Activated naive CD4-positive, alpha-beta T cell treated with anti-CD3 and anti-CD28 coated beads for 36 hours (primary cell): ENCODE data around the gene ZBTB20. TPM values are rescaled to one million over a fixed set of nuclear protein-coding genes. Genes with fewer than 3 reads are reported as not detected.
A peak's percentile ranks its signal among the peaks of the same experiment; 100 is the strongest.

Source experiments
- CTCF ChIA-PET: fragments of 350-600 bp; sonication (Branson Sonifier 250); formaldehyde crosslinking; loops from one replicate; lab custom pipeline; 2021; ENCODE audit warnings: antibody characterized with exemption; lab: Charles Lee
- DNase-seq: peaks from one replicate; pipeline ENCODE4 v3.0.0-alpha.2; 2020
- H3K27ac Mint-ChIP-seq: one replicate; pipeline ENCODE4 v1.8.0; 2021; ENCODE audit warnings: mild to moderate bottlenecking, mixed read lengths
- H3K27me3 Mint-ChIP-seq: one replicate; pipeline ENCODE4 v1.8.0; 2021; ENCODE audit warnings: low read depth, mixed read lengths
- H3K36me3 Mint-ChIP-seq: one replicate; pipeline ENCODE4 v1.8.0; 2021; ENCODE audit warnings: low read depth, mixed read lengths
- H3K4me1 Mint-ChIP-seq: one replicate; pipeline ENCODE4 v1.8.0; 2021; ENCODE audit warnings: low read depth, mixed read lengths
- H3K4me3 Mint-ChIP-seq: one replicate; pipeline ENCODE4 v1.8.0; 2021; ENCODE audit warnings: mild to moderate bottlenecking, moderate library complexity, mixed read lengths
- H3K9me3 Mint-ChIP-seq: one replicate; pipeline ENCODE4 v1.8.0; 2021; ENCODE audit warnings: mixed read lengths
- intact Hi-C: fragments of 100-400 bp; cut with micrococcal nuclease; formaldehyde crosslinking; loops from one replicate; pipeline ENCODE4 v1.15.1; 2023
- total RNA-seq, 2 experiments: library from RNA; stranded (reverse); gene quantifications; one replicate each; pipeline ENCODE4 v1.2.3, GENCODE V29; 2021

ZBTB20 gene
- total RNA-seq, 2 experiments from 2014 or later, result 4.5 to 4.7 TPM

- DNase-seq, result no peak
- Mint-ChIP-seq H3K27ac (no peak overlapping the region), H3K4me1 (peaks cover 15% of the 10 kb centered on the region), H3K36me3 (no peaks in the 10 kb centered on the region), H3K9me3 (no peaks in the 10 kb centered on the region), H3K27me3 (no peaks in the 10 kb centered on the region), H3K4me3 (no peak overlapping the region)
- intact Hi-C loops, result no loop called here
- CTCF ChIA-PET, result no interaction called here
Measured at GRCh38 chr3:114646526-114646925, 500.6 kb downstream of the ZBTB20 start.

- DNase-seq, result no peak
- no peaks in the 10 kb centered on the region for H3K36me3 Mint-ChIP-seq
- H3K4me1 Mint-ChIP-seq, result peaks cover 7% of the 10 kb centered on the region
- no peaks in the 10 kb centered on the region for H3K27me3 Mint-ChIP-seq
- no peak overlapping the region for H3K4me3 Mint-ChIP-seq
- no peak overlapping the region for H3K27ac Mint-ChIP-seq
- CTCF ChIA-PET, result no interaction called here
- intact Hi-C loops, result no loop called here
- H3K9me3 Mint-ChIP-seq, result no peaks in the 10 kb centered on the region
Measured at GRCh38 chr3:114645392-114645791, 501.7 kb downstream of the ZBTB20 start.

GRCh38 chr3:114644367-114644766, 502.7 kb downstream of the ZBTB20 start:
- Mint-ChIP-seq H3K27me3 (no peaks in the 10 kb centered on the region), H3K4me3 (no peak overlapping the region), H3K27ac (no peak overlapping the region), H3K9me3 (peaks cover 2% of the 10 kb centered on the region), H3K4me1 (peaks cover 3% of the 10 kb centered on the region), H3K36me3 (peaks cover 4% of the 10 kb centered on the region)
- CTCF ChIA-PET, result no interaction called here
- DNase-seq, result no peak
- intact Hi-C loops, result no loop called here

- no peak for DNase-seq
- intact Hi-C loops, result no loop called here
- Mint-ChIP-seq H3K4me3 (no peak overlapping the region), H3K9me3 (peaks cover 5% of the 10 kb centered on the region), H3K27me3 (no peaks in the 10 kb centered on the region), H3K4me1 (no peaks in the 10 kb centered on the region), H3K36me3 (peaks cover 8% of the 10 kb centered on the region), H3K27ac (no peak overlapping the region)
- CTCF ChIA-PET, result no interaction called here
Measured at GRCh38 chr3:114642951-114643741, 503.9 kb downstream of the ZBTB20 start.

GRCh38 chr3:114640126-114640525, 507.0 kb downstream of the ZBTB20 start:
- no peak for DNase-seq
- Mint-ChIP-seq H3K27me3 (no peaks in the 10 kb centered on the region), H3K36me3 (peaks cover 23% of the 10 kb centered on the region), H3K27ac (no peak overlapping the region), H3K4me3 (no peak overlapping the region), H3K4me1 (no peaks in the 10 kb centered on the region), H3K9me3 (peaks cover 27% of the 10 kb centered on the region)
- intact Hi-C loops, result no loop called here
- CTCF ChIA-PET, result no interaction called here

GRCh38 chr3:114639171-114639570, 507.9 kb downstream of the ZBTB20 start:
- Mint-ChIP-seq H3K4me3 (no peak overlapping the region), H3K27me3 (no peaks in the 10 kb centered on the region), H3K9me3 (peaks cover 27% of the 10 kb centered on the region), H3K4me1 (no peaks in the 10 kb centered on the region), H3K27ac (no peak overlapping the region), H3K36me3 (peaks cover 26% of the 10 kb centered on the region)
- no peak for DNase-seq
- CTCF ChIA-PET, result interaction anchor here (0.6 kb wide), 1 partner anchor 36 kb away, joined by 3 read pairs; no protein-coding TSS in a partner anchor
- intact Hi-C loops, result no loop called here

- Mint-ChIP-seq H3K27ac (no peak overlapping the region), H3K9me3 (peaks cover 27% of the 10 kb centered on the region), H3K4me3 (no peak overlapping the region), H3K4me1 (peaks cover 17% of the 10 kb centered on the region), H3K36me3 (peaks cover 27% of the 10 kb centered on the region), H3K27me3 (no peaks in the 10 kb centered on the region)
- intact Hi-C loops, result no loop called here
- CTCF ChIA-PET, result no interaction called here
- no peak for DNase-seq
Measured at GRCh38 chr3:114635878-114636277, 511.2 kb downstream of the ZBTB20 start.

GRCh38 chr3:114634635-114635034, 512.5 kb downstream of the ZBTB20 start:
- intact Hi-C loops, result no loop called here
- no peak for DNase-seq
- H3K4me1 Mint-ChIP-seq, result peaks cover 17% of the 10 kb centered on the region
- no peaks in the 10 kb centered on the region for H3K27me3 Mint-ChIP-seq
- peaks cover 26% of the 10 kb centered on the region for H3K9me3 Mint-ChIP-seq
- no peak overlapping the region for H3K4me3 Mint-ChIP-seq
- CTCF ChIA-PET, result interaction anchor here (0.8 kb wide), 1 partner anchor 200 kb away, joined by 3 read pairs; no protein-coding TSS in a partner anchor
- H3K36me3 Mint-ChIP-seq, result peaks cover 22% of the 10 kb centered on the region
- H3K27ac Mint-ChIP-seq, result no peak overlapping the region

GRCh38 chr3:114632757-114633424, 514.2 kb downstream of the ZBTB20 start:
- H3K27me3 Mint-ChIP-seq, result no peaks in the 10 kb centered on the region
- intact Hi-C loops, result loop anchor here (1.0 to 2.0 kb wide), 5 partner anchors 42 to 215 kb away; no protein-coding TSS in a partner anchor
- CTCF ChIA-PET, result no interaction called here
- peaks cover 17% of the 10 kb centered on the region for H3K4me1 Mint-ChIP-seq
- peak; percentile 60 for DNase-seq
- H3K4me3 Mint-ChIP-seq, result no peak overlapping the region
- H3K36me3 Mint-ChIP-seq, result peaks cover 18% of the 10 kb centered on the region
- peak overlapping the region; percentile 38 for H3K27ac Mint-ChIP-seq
- peaks cover 21% of the 10 kb centered on the region for H3K9me3 Mint-ChIP-seq

GRCh38 chr3:114627770-114628169, 519.3 kb downstream of the ZBTB20 start:
- DNase-seq, result no peak
- Mint-ChIP-seq H3K27ac (no peak overlapping the region), H3K4me3 (no peak overlapping the region), H3K9me3 (no peaks in the 10 kb centered on the region), H3K27me3 (no peaks in the 10 kb centered on the region), H3K36me3 (peaks cover 10% of the 10 kb centered on the region), H3K4me1 (peaks cover 26% of the 10 kb centered on the region)
- CTCF ChIA-PET, result no interaction called here
- intact Hi-C loops, result no loop called here

GRCh38 chr3:114626751-114627150, 520.3 kb downstream of the ZBTB20 start:
- CTCF ChIA-PET, result no interaction called here
- no peaks in the 10 kb centered on the region for H3K27me3 Mint-ChIP-seq
- H3K9me3 Mint-ChIP-seq, result no peaks in the 10 kb centered on the region
- H3K4me1 Mint-ChIP-seq, result peaks cover 19% of the 10 kb centered on the region
- intact Hi-C loops, result no loop called here
- H3K4me3 Mint-ChIP-seq, result no peak overlapping the region
- H3K36me3 Mint-ChIP-seq, result peaks cover 10% of the 10 kb centered on the region
- no peak overlapping the region for H3K27ac Mint-ChIP-seq
- no peak for DNase-seq

GRCh38 chr3:114624571-114625181, 522.4 kb downstream of the ZBTB20 start:
- H3K4me1 Mint-ChIP-seq, result peaks cover 19% of the 10 kb centered on the region
- no peak overlapping the region for H3K4me3 Mint-ChIP-seq
- CTCF ChIA-PET, result no interaction called here
- peaks cover 13% of the 10 kb centered on the region for H3K36me3 Mint-ChIP-seq
- H3K9me3 Mint-ChIP-seq, result no peaks in the 10 kb centered on the region
- H3K27ac Mint-ChIP-seq, result no peak overlapping the region
- H3K27me3 Mint-ChIP-seq, result no peaks in the 10 kb centered on the region
- intact Hi-C loops, result no loop called here
- peak; percentile 4 for DNase-seq
